Activated T-cell treated with anti-CD3 and anti-CD28 coated beads, Interleukin-2, amount 50 U/mL, for 4 hours (primary cell): ENCODE measurements around the gene GDNF. TPM values are rescaled to one million over a fixed set of nuclear protein-coding genes. Genes with fewer than 3 reads are reported as not detected.

Experiments used
- ATAC-seq, 2 donors: fragments of 200-7000 bp; cut with Tn5 transposase; one replicate each; pipeline ENCODE4 v1.10.0; 2021
- DNase-seq: peaks from one replicate; pipeline ENCODE4 v3.0.0-alpha.2; 2020
- H3K27me3 Mint-ChIP-seq: one replicate; pipeline ENCODE4 v1.8.0; 2021; ENCODE audit warnings: low read depth, mixed read lengths
- H3K36me3 Mint-ChIP-seq: one replicate; pipeline ENCODE4 v1.8.0; 2022; ENCODE audit warnings: mixed read lengths; ENCODE audit not compliant: insufficient read depth
- H3K4me1 Mint-ChIP-seq: one replicate; pipeline ENCODE4 v1.8.0; 2021; ENCODE audit warnings: low read depth, mixed read lengths
- H3K4me3 Mint-ChIP-seq: one replicate; pipeline ENCODE4 v1.8.0; 2021; ENCODE audit warnings: mild to moderate bottlenecking, moderate library complexity, mixed read lengths
- H3K9me3 Mint-ChIP-seq: one replicate; pipeline ENCODE4 v1.8.0; 2021; ENCODE audit warnings: mixed read lengths
- total RNA-seq, 3 donors: library from RNA; stranded (reverse); gene quantifications; one replicate each; pipeline ENCODE4 v1.2.1, GENCODE V29; 2021

GDNF gene
- total RNA-seq, 3 donors from 2014 or later, result not detected

DNA sequence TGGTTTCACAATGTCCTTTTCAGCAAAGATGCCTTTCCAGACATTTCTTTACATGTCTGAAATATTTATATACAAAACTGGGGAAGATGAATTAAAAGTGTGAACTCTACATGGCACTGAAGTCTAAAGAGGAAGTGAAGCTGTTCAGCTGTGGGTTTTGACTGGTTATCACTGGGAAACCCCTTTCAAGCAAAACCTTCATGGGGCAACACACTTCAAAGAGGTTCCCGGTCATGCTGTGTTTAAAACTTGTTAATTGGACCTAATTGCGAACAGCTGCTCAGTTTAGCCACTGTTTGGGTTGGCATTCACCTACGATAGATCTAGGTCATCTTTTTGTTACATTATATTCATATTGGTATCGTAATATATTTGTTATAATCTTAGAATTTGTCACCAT is 20.0 kb upstream of the GDNF start:
- ATAC-seq (no peak), DNase-seq (no peak)
- Mint-ChIP-seq H3K4me1 (no peaks in the 10 kb centered on the region), H3K36me3 (no peaks in the 10 kb centered on the region), H3K9me3 (peaks cover under 1% of the 10 kb centered on the region), H3K27me3 (peaks cover 4% of the 10 kb centered on the region), H3K4me3 (no peak overlapping the region)

DNA sequence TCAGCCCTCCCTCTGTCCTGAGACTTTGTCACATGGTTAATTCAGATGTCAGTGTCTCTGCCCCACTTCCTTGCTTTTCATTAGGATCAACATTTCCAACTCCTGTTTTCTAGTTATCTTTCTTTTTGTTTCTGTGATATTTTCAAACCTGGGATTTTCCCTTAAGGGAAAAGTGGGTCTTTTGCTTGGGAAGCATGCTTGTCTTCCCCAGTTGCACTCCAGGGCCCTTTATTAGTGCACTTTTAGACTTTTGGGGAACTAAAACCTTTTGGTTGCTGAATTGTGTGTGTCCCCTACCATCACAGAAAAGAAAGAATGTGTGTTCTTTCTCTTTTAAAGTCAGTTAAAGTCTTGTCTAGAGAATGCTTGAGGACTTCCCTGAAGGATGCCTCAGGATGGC is 18.4 kb upstream of the GDNF start:
- Mint-ChIP-seq H3K9me3 (peaks cover 6% of the 10 kb centered on the region), H3K4me1 (no peaks in the 10 kb centered on the region), H3K36me3 (no peaks in the 10 kb centered on the region), H3K4me3 (no peak overlapping the region), H3K27me3 (peaks cover 2% of the 10 kb centered on the region)
- no peak for DNase-seq
- ATAC-seq, result no peak

DNA sequence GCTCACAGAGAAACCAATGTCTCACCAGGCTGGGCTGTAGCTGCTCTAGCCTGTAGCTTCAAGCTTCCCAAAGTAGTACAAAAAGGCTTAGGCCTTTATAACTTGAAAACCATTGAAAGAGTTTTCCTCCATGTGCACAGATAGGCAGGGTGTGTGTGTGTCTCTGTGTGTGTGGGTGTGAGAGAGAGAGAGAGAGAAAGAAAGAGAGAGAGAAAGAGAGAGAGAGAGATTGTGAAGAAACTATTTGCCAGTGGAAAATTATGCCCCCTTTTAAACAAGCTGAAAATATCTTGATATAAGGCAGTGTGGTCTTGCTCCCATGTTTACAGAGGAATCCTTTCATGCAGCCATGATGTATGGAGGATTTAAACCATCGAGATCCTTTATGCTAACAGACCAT is 17.9 kb upstream of the GDNF start:
- Mint-ChIP-seq H3K9me3 (peaks cover 6% of the 10 kb centered on the region), H3K4me1 (no peaks in the 10 kb centered on the region), H3K36me3 (no peaks in the 10 kb centered on the region), H3K4me3 (no peak overlapping the region), H3K27me3 (peaks cover 2% of the 10 kb centered on the region)
- DNase-seq (no peak), ATAC-seq (no peak)

DNA sequence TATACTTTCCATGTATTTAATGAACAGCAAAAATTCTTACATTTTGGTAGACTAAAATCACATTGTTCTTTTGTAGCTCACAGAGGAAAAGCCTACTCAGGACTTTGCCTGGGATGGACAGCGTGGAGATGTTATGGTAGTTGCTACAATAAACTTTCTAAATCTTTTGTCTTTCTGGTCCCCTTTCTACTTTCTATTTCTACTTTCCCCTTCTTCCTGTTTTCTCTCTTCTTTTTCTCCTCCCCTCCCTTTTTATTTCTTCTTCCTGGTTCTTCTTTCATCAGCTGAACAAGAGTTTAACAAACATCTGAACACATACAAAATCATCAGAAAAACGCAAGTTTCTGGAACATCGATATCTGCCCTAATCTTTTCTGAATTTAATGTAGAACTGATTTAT is 15.6 kb upstream of the GDNF start:
- Mint-ChIP-seq H3K4me1 (no peaks in the 10 kb centered on the region), H3K4me3 (no peak overlapping the region), H3K27me3 (peaks cover 7% of the 10 kb centered on the region), H3K9me3 (peaks cover 6% of the 10 kb centered on the region), H3K36me3 (no peaks in the 10 kb centered on the region)
- ATAC-seq, result no peak
- DNase-seq, result no peak

DNA sequence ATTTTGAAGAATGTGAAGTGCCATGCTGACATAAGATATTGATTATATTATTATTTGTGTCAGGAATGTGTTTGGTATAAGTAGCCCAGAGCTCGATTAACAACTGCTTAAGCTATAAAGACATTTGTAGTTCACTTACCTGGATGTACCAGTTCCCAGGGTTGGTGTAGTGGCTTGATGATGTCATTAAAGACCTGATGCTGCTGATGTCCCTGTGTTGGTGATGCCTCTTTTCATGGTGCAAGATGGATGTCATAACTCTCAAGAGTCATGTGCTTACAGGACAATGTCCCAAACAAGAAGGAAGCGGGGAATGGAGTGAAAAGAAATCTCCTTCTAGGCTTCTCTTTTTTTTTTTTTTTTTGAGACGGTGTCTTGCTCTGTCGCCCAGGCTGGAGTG is 11.5 kb upstream of the GDNF start:
- Mint-ChIP-seq H3K9me3 (peaks cover 6% of the 10 kb centered on the region), H3K4me1 (no peaks in the 10 kb centered on the region), H3K36me3 (no peaks in the 10 kb centered on the region), H3K4me3 (no peak overlapping the region), H3K27me3 (peaks cover 8% of the 10 kb centered on the region)
- DNase-seq (no peak), ATAC-seq (no peak)

DNA sequence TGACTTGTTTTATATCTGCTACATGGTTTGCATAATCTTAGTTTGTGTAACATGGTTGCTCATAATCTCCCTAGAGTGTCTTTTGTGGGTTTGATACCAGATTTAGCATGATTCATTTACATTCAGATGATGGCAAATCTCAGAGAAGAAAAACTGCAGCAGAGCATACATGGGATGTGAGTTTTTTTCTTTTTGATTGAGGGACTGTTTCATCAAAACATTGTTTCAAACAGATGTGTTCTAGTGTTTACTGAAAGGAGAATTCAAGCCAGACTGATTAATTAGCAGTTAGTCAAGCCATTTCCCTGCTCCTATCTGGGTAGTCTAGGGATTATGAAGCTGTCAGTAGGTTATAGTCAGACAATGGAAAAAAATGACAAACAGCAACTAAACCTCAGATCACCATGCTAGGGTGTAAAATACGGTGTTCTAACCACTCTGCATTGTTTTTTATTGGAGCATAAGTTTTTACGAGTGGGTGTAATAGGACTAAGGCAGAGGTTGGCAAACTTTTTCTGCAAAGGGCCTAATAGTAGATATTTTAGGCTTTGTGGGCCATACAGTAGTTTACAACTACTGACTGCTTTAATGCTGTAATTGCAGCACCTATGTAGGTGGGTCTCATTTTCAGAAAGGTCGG is 10.5 kb upstream of the GDNF start:
- H3K4me1 Mint-ChIP-seq, result no peaks in the 10 kb centered on the region
- peaks cover 6% of the 10 kb centered on the region for H3K9me3 Mint-ChIP-seq

DNA sequence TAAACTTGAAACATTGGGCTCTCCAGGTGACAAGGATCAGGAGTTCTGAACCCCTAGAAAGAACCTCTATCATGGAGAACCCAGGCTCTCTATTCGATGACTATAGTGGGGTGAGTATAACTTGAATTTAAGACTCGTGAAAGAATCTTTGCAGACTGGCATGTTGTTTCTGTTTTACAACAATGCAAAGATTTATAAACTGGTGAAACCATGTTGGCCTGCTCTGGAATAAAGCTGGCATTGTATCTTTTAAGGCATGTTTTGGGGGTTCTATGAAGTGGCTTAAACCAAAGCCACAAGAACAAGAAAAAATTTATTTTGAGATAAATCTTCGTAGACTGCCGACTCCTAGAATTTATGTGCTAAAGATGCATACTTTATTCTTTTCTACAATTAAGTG is 9.8 kb upstream of the GDNF start:
- no peaks in the 10 kb centered on the region for H3K4me1 Mint-ChIP-seq
- ATAC-seq, result no peak
- no peak overlapping the region for H3K4me3 Mint-ChIP-seq
- H3K9me3 Mint-ChIP-seq, result peaks cover 4% of the 10 kb centered on the region
- H3K27me3 Mint-ChIP-seq, result peaks cover 11% of the 10 kb centered on the region
- no peaks in the 10 kb centered on the region for H3K36me3 Mint-ChIP-seq
- no peak for DNase-seq

More for the DNA sequence above, 10.5 kb upstream of the GDNF start:
- ATAC-seq, result no peak
- Mint-ChIP-seq H3K4me3 (no peak overlapping the region), H3K27me3 (peaks cover 11% of the 10 kb centered on the region), H3K36me3 (no peaks in the 10 kb centered on the region)
- no peak for DNase-seq

DNA sequence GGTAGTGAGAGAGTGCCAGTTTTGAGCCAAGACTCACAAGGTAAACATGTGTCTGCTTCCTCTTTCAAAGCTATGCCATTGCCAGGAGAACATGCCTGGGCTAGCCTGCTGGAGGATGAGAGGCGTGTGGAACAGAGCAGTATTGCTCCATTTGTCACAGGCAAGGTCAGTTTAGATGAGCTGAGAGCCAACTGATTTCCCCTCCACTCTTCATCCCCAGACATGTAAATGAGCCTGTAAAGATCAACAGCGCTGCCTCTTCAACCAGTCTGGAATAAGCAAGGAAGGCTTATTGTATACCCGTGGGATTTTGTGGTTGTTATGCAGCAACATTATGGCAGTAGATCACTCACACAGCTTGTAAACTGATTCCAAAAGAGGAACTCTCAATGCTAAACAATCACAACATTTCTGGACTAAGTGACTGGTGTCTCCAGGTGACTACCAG is 8.2 kb upstream of the GDNF start:
- Mint-ChIP-seq H3K9me3 (no peaks in the 10 kb centered on the region), H3K36me3 (no peaks in the 10 kb centered on the region), H3K4me1 (no peaks in the 10 kb centered on the region), H3K4me3 (no peak overlapping the region), H3K27me3 (peaks cover 18% of the 10 kb centered on the region)
- DNase-seq (no peak), ATAC-seq (no peak)

DNA sequence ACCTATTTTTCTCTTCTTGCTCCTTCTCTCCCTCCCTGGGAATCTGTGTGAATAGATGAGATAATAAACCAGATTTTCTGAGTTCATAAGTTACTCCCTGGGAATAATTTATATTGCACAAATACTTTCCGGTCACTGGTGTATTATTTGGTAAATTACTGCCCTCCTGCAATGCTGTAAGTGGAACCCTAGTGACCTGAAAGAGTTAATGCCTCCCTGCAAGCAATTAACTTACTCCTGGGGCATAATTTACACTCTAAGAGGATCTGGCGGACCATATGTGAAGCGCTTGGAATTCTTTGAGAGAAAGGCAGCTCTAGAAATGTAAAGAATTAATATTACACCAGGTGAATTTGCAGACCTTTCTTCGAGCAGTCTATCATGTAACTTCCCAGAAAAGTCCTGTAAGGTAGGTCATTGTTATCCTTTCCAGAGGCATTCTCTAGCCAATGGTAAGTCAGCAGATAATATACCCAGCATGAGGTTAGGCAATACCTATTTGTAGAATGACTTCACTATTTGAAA is 7.0 kb upstream of the GDNF start:
- no peak for DNase-seq
- ATAC-seq, result no peak
- Mint-ChIP-seq H3K27me3 (peaks cover 24% of the 10 kb centered on the region), H3K9me3 (no peaks in the 10 kb centered on the region), H3K4me1 (no peaks in the 10 kb centered on the region), H3K4me3 (no peak overlapping the region), H3K36me3 (no peaks in the 10 kb centered on the region)

DNA sequence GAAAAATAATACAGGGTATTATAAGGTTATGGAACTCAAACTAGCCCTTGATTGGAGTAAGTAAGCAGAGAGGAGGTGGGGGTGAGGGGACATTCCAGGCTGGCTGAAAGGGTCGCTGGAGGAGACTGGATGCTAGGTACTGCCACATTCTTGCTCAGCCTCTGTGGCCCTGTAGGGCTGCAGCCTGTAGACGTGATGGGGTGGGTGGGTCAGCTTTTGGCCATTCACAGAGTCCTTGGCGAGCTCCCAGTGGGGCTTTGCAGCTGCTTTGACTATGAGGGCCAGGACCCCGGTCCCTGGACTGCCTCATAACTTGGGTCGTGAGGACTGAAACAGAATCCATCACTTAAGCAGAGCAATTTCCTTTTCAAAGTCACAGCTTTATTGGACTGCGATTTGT is 4.2 kb upstream of the GDNF start:
- Mint-ChIP-seq H3K9me3 (no peaks in the 10 kb centered on the region), H3K36me3 (peaks cover 2% of the 10 kb centered on the region), H3K4me3 (no peak overlapping the region), H3K27me3 (peaks cover 40% of the 10 kb centered on the region), H3K4me1 (peaks cover under 1% of the 10 kb centered on the region)
- DNase-seq (no peak), ATAC-seq (no peak)

DNA sequence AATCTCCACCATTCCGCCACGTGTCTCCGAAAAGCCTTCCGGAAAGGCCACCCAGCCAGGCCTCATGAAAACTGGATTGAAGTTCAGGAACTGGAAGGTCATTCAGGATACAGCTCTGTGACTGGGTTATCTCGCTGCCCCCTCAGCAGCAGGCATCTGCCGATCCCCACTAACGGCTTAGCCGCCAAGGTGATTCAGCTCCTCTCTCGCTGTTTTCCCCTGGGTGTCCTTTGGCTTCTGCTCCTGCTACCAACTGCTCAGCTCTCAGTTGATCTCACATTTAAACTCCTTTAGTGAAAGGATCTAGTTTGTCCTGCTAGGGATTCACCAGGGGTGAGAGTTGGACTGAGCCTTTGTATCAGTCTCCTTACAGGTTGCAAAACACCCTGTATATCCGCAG is 2.2 kb upstream of the GDNF start:
- Mint-ChIP-seq H3K9me3 (no peaks in the 10 kb centered on the region), H3K36me3 (peaks cover 2% of the 10 kb centered on the region), H3K4me1 (peaks cover 20% of the 10 kb centered on the region), H3K27me3 (peaks cover 59% of the 10 kb centered on the region), H3K4me3 (no peak overlapping the region)
- ATAC-seq, result no peak
- DNase-seq, result no peak

DNA sequence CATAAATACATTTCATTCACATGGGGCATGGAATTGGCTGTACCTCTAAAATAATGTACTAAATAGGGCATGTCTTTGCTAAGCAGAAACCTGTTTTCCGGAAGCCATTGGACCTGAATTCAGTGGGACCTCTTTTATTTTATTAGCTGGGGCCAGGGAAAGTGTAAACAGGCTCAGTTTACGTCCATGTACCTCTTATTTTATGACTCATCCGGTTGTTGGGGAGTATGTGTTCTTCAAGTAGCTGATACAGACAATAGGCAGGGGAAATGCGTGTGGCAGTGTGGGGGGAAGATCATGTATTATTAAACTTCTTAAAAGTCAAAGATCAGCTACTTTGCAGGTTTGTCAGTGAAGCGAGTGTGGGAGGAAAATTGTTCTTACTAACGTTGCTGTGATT is 1.4 kb upstream of the GDNF start:
- peaks cover 2% of the 10 kb centered on the region for H3K36me3 Mint-ChIP-seq
- H3K4me1 Mint-ChIP-seq, result peaks cover 21% of the 10 kb centered on the region
- no peak for DNase-seq
- H3K27me3 Mint-ChIP-seq, result peaks cover 66% of the 10 kb centered on the region
- H3K4me3 Mint-ChIP-seq, result no peak overlapping the region
- H3K9me3 Mint-ChIP-seq, result no peaks in the 10 kb centered on the region
- no peak for ATAC-seq

DNA sequence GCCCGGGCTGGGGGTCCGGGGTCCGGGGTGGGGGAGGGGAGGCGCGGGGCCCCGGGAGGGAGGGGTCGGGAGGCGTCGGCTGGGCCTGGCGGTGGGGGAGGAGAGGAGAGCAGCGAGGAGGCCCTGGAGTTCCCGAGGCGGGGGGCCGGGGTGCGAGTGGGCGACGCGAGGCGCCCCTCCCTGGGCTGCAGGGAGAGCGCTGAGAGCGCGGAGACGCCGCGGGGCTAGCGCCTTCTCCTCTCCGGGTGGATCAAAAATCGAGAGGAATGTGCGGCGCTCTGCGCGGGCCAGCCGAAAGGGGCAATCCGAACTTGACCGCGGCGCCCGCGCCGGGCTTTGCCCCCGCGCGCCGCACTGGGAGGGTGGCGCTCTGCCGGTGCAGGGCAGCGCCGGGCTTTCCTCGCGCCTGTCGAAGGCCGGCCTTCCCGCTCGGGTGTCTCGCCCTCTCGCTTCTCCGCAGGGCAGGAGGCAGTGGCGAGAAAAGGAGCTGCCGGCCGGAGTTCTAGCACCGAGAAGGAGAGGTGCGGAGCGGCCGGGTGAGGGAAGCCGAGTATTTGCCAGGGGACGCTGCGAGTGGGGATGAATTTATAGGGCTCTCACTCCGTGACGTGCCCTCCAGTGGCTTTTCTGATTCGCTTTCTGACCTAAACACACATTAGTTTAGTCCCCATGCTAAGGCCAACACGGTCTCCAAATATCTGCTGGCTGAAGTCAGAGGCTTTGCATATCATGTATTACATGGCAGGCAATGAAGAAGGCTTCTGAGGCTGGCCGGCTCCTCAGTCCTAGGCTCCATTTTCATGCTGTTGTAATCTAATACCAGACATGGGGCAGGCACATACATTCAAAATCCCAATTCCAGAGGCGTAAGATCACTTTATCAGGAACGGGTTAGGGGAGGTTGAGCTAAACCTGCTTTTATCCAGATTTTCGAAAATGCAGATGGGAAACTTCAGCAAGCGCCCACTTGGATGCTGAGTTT is 503 bp upstream of the GDNF start:
- ATAC-seq (peak in 1 of 2 donors; percentile 11), DNase-seq (no peak)
- H3K36me3 Mint-ChIP-seq, result peaks cover 2% of the 10 kb centered on the region
- no peaks in the 10 kb centered on the region for H3K9me3 Mint-ChIP-seq
- peaks cover 73% of the 10 kb centered on the region for H3K27me3 Mint-ChIP-seq
- no peak overlapping the region for H3K4me3 Mint-ChIP-seq
- H3K4me1 Mint-ChIP-seq, result peaks cover 21% of the 10 kb centered on the region

DNA sequence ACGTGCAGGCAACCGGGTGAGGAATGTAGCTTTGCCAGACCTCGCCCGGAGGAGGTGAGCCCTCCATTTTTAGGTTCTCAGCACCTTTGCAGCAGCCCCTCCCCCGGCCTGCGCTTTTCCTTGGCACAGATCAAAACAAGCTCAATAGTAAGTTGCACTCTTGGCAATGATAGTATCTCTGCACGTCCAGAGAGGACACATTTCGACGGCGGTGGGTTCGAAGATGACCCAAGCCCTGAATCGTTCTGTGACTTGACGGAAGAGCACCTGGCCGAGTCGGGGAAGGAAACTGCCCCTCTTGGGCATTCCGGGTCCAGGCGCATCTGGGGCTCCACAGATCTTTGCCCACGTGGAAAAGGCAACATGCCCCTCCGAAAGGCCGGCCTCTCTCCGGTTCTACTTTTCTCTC is 904 bp downstream of the GDNF start:
- ATAC-seq, result no peak
- DNase-seq, result no peak
- Mint-ChIP-seq H3K4me1 (peaks cover 21% of the 10 kb centered on the region), H3K4me3 (no peak overlapping the region), H3K36me3 (peaks cover 2% of the 10 kb centered on the region), H3K27me3 (peaks cover 81% of the 10 kb centered on the region), H3K9me3 (no peaks in the 10 kb centered on the region)
